Measurements from ENCODE around the gene TAF3.
A peak's percentile ranks its signal among the peaks of the same experiment; 100 is the strongest.

Gene TAF3

DNA sequence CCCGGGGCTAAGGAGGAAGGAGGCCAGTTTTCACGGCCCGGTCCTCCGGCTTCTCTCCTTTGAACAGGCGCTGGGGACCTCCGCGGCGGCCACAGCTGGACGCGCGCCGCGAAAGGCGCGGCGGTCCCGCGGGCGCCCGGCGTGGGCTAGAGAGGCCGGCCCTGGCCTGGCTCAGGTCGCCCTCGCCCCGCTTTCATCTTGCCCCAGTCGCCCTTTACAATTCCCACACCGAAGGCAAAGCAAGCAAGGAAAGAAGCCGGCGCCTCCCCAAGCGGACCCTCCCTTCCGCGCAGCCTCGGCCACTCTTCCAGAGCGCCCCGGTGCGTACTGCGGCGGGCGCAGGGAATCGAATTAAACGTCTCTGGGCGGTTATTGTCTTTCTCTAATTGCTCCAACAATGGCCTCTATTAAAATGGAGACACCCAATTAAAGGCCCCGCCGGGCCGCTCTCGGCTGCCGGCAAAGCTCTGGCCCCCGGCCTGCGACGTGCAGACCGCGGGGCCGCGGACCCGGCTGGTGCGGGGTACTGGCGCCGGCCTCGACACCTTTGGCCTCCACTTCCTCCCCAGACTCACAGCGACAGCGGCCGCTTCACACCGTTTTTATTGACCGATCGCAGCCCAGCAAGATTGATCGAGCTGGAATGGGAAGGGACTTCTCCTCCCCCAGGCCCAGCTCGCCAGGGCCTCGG lies 231.7 kb downstream of the TAF3 start:
- DNase-seq, result no peak

DNA sequence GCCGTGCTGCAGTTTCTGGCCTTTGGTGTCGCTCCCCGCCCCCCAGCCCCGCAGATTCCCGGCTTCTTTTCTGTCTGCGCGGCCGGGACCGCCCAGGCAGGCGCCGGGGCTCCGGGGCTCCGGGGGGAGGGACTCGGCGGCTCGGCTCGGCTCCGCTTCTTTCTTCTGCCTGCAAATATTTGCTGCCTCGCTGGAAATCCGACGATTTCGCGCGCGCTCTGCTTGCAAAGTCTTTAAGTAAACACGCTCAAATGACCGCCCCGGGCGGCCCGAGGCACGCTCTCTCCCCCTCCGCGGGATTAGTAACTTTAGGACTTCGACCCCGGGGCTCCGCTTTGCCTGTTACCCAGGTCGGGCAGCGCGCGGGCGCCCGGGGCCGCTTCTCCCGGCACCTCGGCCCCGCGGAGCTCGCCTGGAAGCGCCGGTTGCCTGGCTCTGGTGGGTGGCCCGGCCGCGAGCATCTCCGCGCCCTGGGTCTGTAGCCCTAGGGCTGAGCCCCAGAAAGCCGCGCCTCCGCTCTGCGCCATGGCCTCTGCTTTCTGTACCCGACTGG lies 232.3 kb downstream of the TAF3 start:
- no peak for DNase-seq

DNA sequence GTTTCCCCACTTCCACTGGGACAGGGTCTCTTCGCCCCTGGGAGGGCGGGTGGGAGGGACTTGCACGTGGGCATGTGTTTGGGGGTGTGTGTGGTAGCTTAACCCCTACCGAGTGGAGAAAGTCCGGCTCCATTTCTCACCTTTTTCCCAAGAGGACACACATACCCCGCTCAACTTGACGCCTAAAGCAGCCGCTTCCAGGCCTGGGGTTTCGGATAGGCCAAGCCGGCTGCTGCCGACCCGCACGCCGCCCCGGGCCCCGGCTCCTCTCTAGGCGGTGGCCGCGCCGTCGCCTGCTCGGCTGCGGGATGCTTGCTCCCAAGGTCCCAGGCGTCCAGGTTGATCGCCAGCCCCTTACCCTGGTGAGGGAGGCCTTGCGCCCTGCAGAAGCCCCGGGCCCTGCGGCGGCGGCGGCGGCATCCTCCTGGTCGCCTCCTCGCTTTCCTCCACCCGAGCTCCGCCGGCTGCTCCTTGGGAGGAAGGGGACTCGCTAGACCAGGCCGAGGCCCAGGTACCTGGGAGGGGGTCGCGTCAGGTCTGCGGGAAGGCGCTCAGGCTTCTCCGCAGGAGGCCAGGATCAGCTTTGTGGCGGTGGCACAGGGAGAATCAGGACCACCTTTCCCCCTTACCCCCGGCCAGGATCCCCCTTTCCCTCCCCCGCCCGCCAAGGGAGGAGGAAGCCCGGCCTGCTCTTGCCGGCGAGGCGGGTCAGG lies 233.0 kb downstream of the TAF3 start:
- DNase-seq, result no peak

DNA sequence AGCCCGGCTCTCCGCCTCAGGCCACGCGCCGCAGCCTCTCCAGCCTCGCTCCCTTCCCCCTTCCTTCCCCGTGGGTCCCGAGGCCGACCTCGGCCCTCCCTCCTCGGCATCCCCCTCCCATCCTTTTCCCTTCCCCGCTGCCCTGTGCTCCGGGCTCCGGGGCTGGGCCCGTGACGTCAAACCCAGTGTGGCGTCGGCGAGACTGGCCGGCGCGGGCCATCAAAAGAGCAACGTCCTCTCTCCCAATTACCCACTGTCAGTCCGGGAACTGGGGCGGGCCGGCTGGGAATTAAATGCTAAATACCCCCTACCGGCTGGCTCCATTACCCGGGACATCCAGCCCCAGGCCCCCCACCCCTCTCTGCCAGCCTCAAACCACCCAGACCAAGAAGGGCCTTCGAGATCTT lies 233.5 kb downstream of the TAF3 start:
- no peak for DNase-seq

DNA sequence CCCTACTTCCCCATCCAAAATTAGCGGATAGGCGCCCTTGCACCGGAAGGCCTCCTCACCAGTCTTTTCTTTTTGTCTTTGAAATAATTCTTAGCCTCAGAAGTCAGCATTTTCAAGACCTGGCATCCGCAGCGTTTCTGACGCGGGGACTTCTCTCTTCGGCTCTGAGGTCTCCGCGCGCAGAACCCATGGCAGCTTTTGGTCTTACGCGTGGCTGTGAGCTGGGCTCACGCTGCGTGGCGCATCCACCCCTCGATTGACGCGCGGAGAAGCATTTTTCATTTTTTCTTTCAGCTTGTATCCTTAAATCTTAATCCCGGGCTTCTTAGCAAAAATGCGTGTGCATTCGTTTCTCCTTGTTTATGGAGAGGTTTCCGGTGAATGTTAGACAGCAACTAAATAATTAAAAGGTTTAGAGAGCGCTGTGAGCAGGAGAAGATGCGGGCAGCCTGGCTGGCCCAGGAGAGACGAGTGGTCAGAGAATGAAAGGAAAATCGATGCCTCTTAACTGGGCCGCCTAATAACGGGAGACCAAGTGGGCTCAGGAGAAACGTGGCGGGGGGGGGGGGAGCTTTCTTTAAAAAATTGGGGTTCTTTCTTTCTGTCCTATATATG lies 234.1 kb downstream of the TAF3 start:
- no peak for DNase-seq

DNA sequence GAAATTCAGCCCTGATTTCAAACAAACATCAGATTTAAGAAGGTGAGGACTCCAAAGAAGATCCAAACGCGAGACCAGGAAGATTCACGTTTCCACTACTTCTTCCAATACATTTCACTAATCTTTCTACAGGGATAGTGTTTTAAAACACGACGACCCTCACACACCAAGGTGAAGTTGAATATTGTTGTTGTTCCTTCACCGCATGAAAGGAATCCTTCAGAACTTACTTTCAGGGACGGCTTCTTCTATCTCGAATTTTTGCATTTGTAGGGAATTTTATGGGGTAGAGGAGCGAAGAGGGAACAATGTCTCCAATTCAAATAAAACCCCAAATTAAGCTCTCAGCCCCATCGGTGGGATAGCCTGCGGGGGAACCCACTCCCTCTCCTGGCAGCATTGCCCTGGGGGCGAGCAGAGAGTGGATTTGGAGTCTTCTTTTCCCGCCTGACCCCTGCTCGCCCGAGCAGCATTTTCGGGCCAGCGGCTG lies 234.7 kb downstream of the TAF3 start:
- DNase-seq, result no peak

DNA sequence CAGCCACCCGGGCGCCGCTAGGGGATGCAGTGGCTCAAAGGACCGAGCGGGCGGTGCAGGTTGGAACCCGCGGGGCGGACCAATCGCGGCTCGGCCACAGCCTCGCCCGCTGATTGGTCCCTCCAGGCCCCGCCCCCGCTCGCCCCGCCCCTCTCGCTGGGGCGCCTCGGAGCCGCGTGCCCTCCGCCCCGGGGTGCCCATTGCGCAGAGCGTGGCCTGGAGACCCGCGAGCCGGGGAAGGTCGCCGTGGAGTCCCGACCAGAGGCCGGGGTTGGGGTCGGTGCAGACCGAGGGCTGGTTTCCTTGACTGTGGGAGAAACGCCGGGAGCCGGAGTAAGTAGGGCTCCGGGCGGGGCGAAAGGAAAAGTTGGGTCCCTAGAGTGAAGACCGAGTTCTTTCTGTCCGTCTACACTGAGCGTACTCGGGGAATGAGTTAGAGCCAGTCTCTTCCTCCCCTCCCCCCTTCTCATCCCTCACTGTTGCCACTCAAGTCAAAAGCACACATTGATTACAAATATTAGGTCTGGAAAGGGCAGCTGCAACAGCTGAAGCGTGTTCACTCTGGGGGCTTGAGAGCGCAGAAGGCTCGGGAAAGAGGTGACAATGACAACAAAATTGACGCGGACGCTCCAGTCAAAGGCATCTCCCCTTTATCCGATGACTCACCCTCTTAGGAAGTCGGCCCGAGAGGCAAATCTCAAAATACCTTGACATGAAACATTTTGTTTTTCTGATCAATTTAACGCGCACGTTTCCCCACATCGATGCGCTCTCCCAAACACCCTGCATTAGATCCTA lies 235.3 kb downstream of the TAF3 start:
- peak; percentile 88 for DNase-seq

GRCh38 chr10:8054244-8054493 lies 235.9 kb downstream of the TAF3 start:
- DNase-seq, result no peak

DNA sequence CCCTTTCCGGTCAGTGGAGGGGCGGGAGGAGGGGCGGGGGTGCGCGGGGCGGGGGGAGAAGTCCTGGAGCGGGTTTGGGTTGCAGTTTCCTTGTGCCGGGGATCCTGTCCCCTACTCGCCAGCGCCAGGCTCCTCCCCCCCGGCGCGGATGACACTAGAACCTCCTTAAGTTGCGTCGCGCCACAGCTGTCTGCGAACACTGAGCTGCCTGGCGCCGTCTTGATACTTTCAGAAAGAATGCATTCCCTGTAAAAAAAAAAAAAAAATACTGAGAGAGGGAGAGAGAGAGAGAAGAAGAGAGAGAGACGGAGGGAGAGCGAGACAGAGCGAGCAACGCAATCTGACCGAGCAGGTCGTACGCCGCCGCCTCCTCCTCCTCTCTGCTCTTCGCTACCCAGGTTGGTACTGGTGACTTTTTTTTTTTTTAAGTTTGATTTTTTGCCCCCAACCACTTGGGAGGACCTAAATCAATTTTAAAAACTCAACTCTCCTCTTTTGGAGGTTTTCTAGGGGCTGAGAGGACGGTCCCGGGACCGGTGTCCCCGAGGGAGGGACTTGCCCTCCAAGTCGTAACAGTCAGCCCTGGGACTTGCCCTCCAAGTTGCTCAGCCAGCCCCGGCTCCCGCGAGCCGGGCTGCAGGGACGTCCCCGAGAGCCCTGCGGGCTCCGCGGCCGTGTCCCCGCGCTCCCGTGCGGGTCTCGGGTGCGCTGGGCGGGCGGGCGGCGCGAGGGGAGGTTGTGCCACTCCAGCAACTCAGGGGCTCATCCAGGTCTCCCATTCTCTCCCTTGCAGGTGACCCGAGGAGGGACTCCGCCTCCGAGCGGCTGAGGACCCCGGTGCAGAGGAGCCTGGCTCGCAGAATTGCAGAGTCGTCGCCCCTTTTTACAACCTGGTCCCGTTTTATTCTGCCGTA lies 236.4 kb downstream of the TAF3 start, which contains the start of gene GATA3:
Gene GATA3, plus strand, starts transcription at position 195 of the 914 bp plus-strand sequence. CDS start 968 bp downstream, outside the sequence.
- DNase-seq, result peak; percentile 64

DNA sequence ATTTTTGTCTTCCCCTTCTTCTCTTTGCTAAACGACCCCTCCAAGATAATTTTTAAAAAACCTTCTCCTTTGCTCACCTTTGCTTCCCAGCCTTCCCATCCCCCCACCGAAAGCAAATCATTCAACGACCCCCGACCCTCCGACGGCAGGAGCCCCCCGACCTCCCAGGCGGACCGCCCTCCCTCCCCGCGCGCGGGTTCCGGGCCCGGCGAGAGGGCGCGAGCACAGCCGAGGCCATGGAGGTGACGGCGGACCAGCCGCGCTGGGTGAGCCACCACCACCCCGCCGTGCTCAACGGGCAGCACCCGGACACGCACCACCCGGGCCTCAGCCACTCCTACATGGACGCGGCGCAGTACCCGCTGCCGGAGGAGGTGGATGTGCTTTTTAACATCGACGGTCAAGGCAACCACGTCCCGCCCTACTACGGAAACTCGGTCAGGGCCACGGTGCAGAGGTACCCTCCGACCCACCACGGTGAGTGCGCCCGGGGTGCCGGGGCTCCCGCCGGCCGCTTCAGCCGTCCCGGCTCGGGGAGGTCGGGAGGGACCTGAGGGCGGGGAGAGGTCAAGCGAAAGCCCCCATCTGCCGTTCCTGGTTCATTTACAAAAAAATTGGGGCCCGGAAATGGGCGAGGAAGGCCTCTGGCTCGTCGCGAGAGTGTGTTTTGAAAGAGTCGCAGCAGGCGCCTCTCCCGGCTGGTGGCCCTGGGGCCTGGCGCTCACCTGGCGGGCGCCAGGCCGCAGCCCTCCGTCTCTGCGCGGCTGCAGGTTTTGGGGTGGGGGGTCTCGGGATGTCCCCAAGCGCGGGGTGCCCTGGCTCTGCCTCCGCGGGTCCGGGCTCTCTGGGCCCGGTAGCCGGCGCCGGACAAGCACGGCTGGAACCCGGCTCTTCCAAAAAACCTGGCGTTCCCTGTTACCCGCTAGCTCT lies 237.4 kb downstream of the TAF3 start:
- no peak for DNase-seq

GRCh38 chr10:8056378-8056777 lies 238.1 kb downstream of the TAF3 start:
- DNase-seq, result no peak

GRCh38 chr10:8056871-8057331 lies 238.6 kb downstream of the TAF3 start:
- no peak for DNase-seq

- no peak for DNase-seq
These were observed 239.4 kb downstream of the TAF3 start for GRCh38 chr10:8057636-8058273.

DNA sequence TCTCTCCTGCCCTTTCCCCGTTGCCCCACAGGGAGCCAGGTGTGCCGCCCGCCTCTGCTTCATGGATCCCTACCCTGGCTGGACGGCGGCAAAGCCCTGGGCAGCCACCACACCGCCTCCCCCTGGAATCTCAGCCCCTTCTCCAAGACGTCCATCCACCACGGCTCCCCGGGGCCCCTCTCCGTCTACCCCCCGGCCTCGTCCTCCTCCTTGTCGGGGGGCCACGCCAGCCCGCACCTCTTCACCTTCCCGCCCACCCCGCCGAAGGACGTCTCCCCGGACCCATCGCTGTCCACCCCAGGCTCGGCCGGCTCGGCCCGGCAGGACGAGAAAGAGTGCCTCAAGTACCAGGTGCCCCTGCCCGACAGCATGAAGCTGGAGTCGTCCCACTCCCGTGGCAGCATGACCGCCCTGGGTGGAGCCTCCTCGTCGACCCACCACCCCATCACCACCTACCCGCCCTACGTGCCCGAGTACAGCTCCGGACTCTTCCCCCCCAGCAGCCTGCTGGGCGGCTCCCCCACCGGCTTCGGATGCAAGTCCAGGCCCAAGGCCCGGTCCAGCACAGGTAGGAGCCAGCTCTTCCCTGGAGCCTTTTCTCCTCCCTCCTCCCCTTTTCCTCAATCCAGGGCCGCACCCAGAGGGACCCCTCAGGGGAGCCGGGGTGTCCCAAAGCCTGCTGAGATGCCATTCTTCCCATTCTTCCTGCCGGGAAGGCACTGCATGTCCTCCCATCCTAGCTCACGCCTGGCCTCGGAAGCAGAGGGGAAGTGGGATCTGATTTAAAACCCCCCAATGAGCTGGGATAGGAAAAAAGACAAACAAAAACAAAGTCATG lies 240.2 kb downstream of the TAF3 start:
- DNase-seq, result no peak

GRCh38 chr10:8059191-8059936 lies 241.1 kb downstream of the TAF3 start:
- DNase-seq, result no peak

- DNase-seq, result no peak
These were observed 241.9 kb downstream of the TAF3 start for GRCh38 chr10:8060010-8060703.

DNA sequence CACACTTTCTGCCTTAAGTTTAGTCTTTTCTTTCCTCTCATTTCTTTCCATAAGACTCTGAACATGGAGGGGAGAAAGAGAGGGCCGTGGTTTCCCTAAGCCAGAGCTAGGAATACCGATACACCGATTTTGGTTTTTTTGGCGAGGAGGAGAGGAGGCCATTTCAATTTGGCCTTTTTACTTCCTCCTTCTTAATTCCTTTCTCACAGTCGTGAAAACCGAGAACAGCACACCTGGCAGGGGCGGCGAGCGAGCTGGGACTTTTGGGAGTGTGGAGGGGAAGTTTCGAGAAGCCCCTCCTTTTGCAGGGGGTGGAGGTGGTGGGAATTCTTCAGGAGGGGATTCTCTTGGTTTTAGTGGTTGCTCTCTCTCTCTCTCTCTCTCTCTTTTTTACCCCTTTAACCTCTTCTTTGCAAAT lies 242.4 kb downstream of the TAF3 start:
- DNase-seq, result no peak

All from femur (tissue), 1 donor.